PC-3 (cell line): ENCODE data around the gene LCLAT1. TPM values are rescaled to one million over a fixed set of nuclear protein-coding genes. Genes with fewer than 3 reads are reported as not detected.

Source experiments
- ATAC-seq: fragments of 200-7000 bp; cut with Tn5 transposase; 2 replicates; pipeline ENCODE4 v1.9.1; 2020; ENCODE audit warnings: mild to moderate bottlenecking, moderate library complexity
- BruUV-seq: library from RNA; stranded (reverse); fragments of 400-500 nt; replicated peaks from 2 replicates; lab custom pipeline; 2021; lab: Mats Ljungman, UMichigan
- CTCF ChIA-PET: fragments of 300-600 bp; sonication (Branson Sonifier 250); formaldehyde crosslinking; loops from one replicate; lab custom pipeline; 2022; ENCODE audit warnings: antibody characterized with exemption; lab: Charles Lee
- POLR2A ChIA-PET: fragments of 300-600 bp; sonication (Branson Sonifier 250); formaldehyde crosslinking; loops from one replicate; lab custom pipeline; 2022; ENCODE audit warnings: antibody characterized with exemption; ENCODE audit not compliant: unreplicated experiment; lab: Charles Lee
- DNase-seq: peaks from one replicate; pipeline ENCODE4 v3.0.0-alpha.2; 2015
- H2AFZ ChIP-seq: fragments of 300-600 bp; sonication (generic); 2 replicates; pipeline ENCODE4 v1.6.0; 2016; ENCODE audit warnings: antibody characterized with exemption, low read length
- H3F3A ChIP-seq: fragments of 300-600 bp; sonication (generic); one replicate; pipeline ENCODE4 v1.6.0; 2017; ENCODE audit warnings: antibody characterized with exemption, low read length, control low read depth, mild to moderate bottlenecking; ENCODE audit not compliant: unreplicated experiment
- H3K27ac ChIP-seq: fragments of 300-600 bp; sonication (generic); 2 replicates; pipeline ENCODE4 v1.5.1; 2016; ENCODE audit warnings: mild to moderate bottlenecking, low read length
- H3K27me3 ChIP-seq: fragments of 300-600 bp; sonication (generic); 2 replicates; pipeline ENCODE4 v1.6.1; 2016; ENCODE audit warnings: low read length, mixed read lengths
- H3K36me3 ChIP-seq: fragments of 300-600 bp; sonication (generic); 2 replicates; pipeline ENCODE4 v1.6.1; 2016; ENCODE audit warnings: low read depth, mixed run types, low read length, mixed read lengths
- H3K4me1 ChIP-seq: fragments of 300-600 bp; sonication (generic); 2 replicates; pipeline ENCODE4 v1.5.1; 2016; ENCODE audit warnings: low read length; ENCODE audit not compliant: insufficient read depth
- H3K4me2 ChIP-seq: fragments of 300-600 bp; sonication (generic); 2 replicates; pipeline ENCODE4 v1.6.0; 2016; ENCODE audit warnings: low read length
- H3K4me3 ChIP-seq: fragments of 300-600 bp; sonication (generic); 2 replicates; pipeline ENCODE4 v1.5.1; 2016; ENCODE audit warnings: mild to moderate bottlenecking, low read length, mixed read lengths
- H3K79me2 ChIP-seq: fragments of 300-600 bp; sonication (generic); 2 replicates; pipeline ENCODE4 v1.6.1; 2017; ENCODE audit warnings: low read length, mixed read lengths
- H3K9ac ChIP-seq: fragments of 300-600 bp; sonication (generic); 2 replicates; pipeline ENCODE4 v1.6.0; 2016; ENCODE audit warnings: mild to moderate bottlenecking, low read length
- H3K9me2 ChIP-seq: fragments of 300-600 bp; sonication (generic); replicated peaks from 2 replicates; pipeline ENCODE4 v1.6.1; 2016; ENCODE audit warnings: mixed run types, low read length, mixed read lengths
- H3K9me3 ChIP-seq: fragments of 300-600 bp; sonication (generic); 2 replicates; pipeline ENCODE4 v1.6.1; 2016; ENCODE audit warnings: low read length, mixed read lengths
- H4K20me1 ChIP-seq: fragments of 300-600 bp; sonication (generic); 2 replicates; pipeline ENCODE4 v1.6.1; 2016; ENCODE audit warnings: low read length, mixed read lengths
- CTCF ChIP-seq: fragments of 300-600 bp; sonication (generic); conservative IDR thresholded peaks from 2 replicates; pipeline ENCODE4 v1.5.1; 2017; ENCODE audit warnings: antibody characterized with exemption, low read depth, mild to moderate bottlenecking, low read length
- EZH2 ChIP-seq: fragments of 300-600 bp; sonication (generic); IDR thresholded peaks from one replicate; pipeline ENCODE4 v1.6.1; 2017; ENCODE audit warnings: antibody characterized with exemption, mild to moderate bottlenecking, low read length; ENCODE audit not compliant: unreplicated experiment
- EZH2phosphoT487 ChIP-seq: fragments of 300-600 bp; sonication (generic); IDR thresholded peaks from 2 replicates; pipeline ENCODE4 v1.6.1; 2018; ENCODE audit warnings: mild to moderate bottlenecking, antibody characterized with exemption, low read length, borderline replicate concordance
- intact Hi-C: fragments of 100-400 bp; cut with micrococcal nuclease; formaldehyde crosslinking; loops from 2 replicates; pipeline ENCODE4 v1.9.0; 2023
- total RNA-seq: library from RNA; depleted of rRNA; stranded (reverse); fragments of >200 nt; gene quantifications from 2 replicates; pipeline ENCODE4 v1.2.3, GENCODE V29; 2014

Gene LCLAT1
- total RNA-seq, 1 experiment from 2014 or later, result 22.0 TPM

- no peak overlapping the region for H3K4me3 ChIP-seq
- no peaks in the 10 kb centered on the region for H3F3A ChIP-seq
- no TSS peak for BruUV-seq
- intact Hi-C loops, result no loop called here
- H2AFZ ChIP-seq, result no peak overlapping the region
- no peak for DNase-seq
- no peaks in the 10 kb centered on the region for H3K9me3 ChIP-seq
- H3K4me1 ChIP-seq, result no peaks in the 10 kb centered on the region
- ChIA-PET CTCF (interaction anchor here (0.5 kb wide), 1 partner anchor 287 kb away, joined by 4 read pairs; no protein-coding TSS in a partner anchor), POLR2A (no interaction called here)
- TF ChIP-seq EZH2 (no peak), CTCF (no peak), EZH2phosphoT487 (no peak)
- no peak overlapping the region for H3K9ac ChIP-seq
- peaks cover 54% of the 10 kb centered on the region for H3K27me3 ChIP-seq
- no peaks in the 10 kb centered on the region for H3K9me2 ChIP-seq
- H4K20me1 ChIP-seq, result no peaks in the 10 kb centered on the region
- no peak for ATAC-seq
- no peaks in the 10 kb centered on the region for H3K36me3 ChIP-seq
- no peak overlapping the region for H3K4me2 ChIP-seq
- no peak overlapping the region for H3K27ac ChIP-seq
- no peaks in the 10 kb centered on the region for H3K79me2 ChIP-seq
Observed at GRCh38 chr2:30400151-30400954, 46.7 kb upstream of the LCLAT1 start.

- Histone ChIP-seq H3K27ac (no peak overlapping the region), H3K4me3 (no peak overlapping the region), H3K9me3 (no peaks in the 10 kb centered on the region), H3K9ac (no peak overlapping the region), H3K9me2 (no peaks in the 10 kb centered on the region), H4K20me1 (no peaks in the 10 kb centered on the region), H2AFZ (no peak overlapping the region), H3K36me3 (no peaks in the 10 kb centered on the region), H3F3A (no peaks in the 10 kb centered on the region), H3K79me2 (no peaks in the 10 kb centered on the region), H3K4me2 (no peak overlapping the region), H3K27me3 (peaks cover 54% of the 10 kb centered on the region), H3K4me1 (no peaks in the 10 kb centered on the region)
- peak; percentile 17 for DNase-seq
- CTCF ChIA-PET, result interaction anchor here (0.5 kb wide), 1 partner anchor 256 kb away, joined by 9 read pairs; no protein-coding TSS in a partner anchor
- no TSS peak for BruUV-seq
- ATAC-seq, result peak; percentile 67
- TF ChIP-seq EZH2phosphoT487 (no peak), EZH2 (no peak), CTCF (no peak)
- POLR2A ChIA-PET, result interaction anchor here (0.7 kb wide), 1 partner anchor 14 kb away, joined by 8 read pairs; no protein-coding TSS in a partner anchor
- intact Hi-C loops, result no loop called here
Observed at GRCh38 chr2:30402441-30403182, 44.4 kb upstream of the LCLAT1 start.
